GM12878 (cell line): ENCODE data around the gene EIF4EBP2. TPM values are rescaled to one million over a fixed set of nuclear protein-coding genes. Genes with fewer than 3 reads are reported as not detected.

Experiments used
- ATF7 ChIP-seq: fragments of 450-650 bp; IDR thresholded peaks from 2 replicates; pipeline ENCODE4 v1.6.1; 2016; ENCODE audit warnings: low read depth, mild to moderate bottlenecking
- BACH1 ChIP-seq: fragments of 450-650 bp; IDR thresholded peaks from 2 replicates; pipeline ENCODE4 v1.6.1; 2017; ENCODE audit warnings: mild to moderate bottlenecking, borderline replicate concordance
- BCL11A ChIP-seq: IDR thresholded peaks from 2 replicates; pipeline ENCODE4 v1.6.1; 2011; ENCODE audit warnings: low read depth, low read length
- BMI1 ChIP-seq: fragments of 450-650 bp; IDR thresholded peaks from 2 replicates; pipeline ENCODE4 v1.6.1; 2016; ENCODE audit warnings: mild to moderate bottlenecking, moderate library complexity, borderline replicate concordance
- CHD4 ChIP-seq: fragments of 200-600 bp; sonication (generic); IDR thresholded peaks from 2 replicates; pipeline ENCODE4 v1.6.1; 2016; ENCODE audit warnings: mild to moderate bottlenecking
- EGR1 ChIP-seq, 2 experiments: IDR thresholded peaks; 1 replicate in 1 of 2; 2 replicates in 1 of 2; pipeline ENCODE4 v1.6.1; 2011 to 2012; ENCODE audit warnings: low read depth in 2 of 2, low read length in 2 of 2, borderline replicate concordance in 1 of 2, mild to moderate bottlenecking in 1 of 2, moderate library complexity in 1 of 2
- JUND ChIP-seq: IDR thresholded peaks from 2 replicates; pipeline ENCODE4 v1.6.1; 2012; ENCODE audit warnings: low read depth, mild to moderate bottlenecking, low read length, improper control_type of control experiment, moderate library complexity
- SPI1 ChIP-seq: IDR thresholded peaks from 2 replicates; pipeline ENCODE4 v1.6.1; 2011; ENCODE audit warnings: low read depth, mild to moderate bottlenecking, low read length, moderate library complexity, borderline replicate concordance; ENCODE audit not compliant: insufficient read depth
- SUPT20H ChIP-seq: IDR thresholded peaks from 2 replicates; pipeline ENCODE4 v1.6.1; 2011; ENCODE audit warnings: low read depth, mild to moderate bottlenecking, low read length, moderate library complexity, borderline replicate concordance; ENCODE audit not compliant: control insufficient read depth
- YY1 ChIP-seq: IDR thresholded peaks from 2 replicates; pipeline ENCODE4 v1.6.1; 2011; ENCODE audit warnings: low read depth, mild to moderate bottlenecking, low read length
- ZNF207 ChIP-seq: fragments of 450-650 bp; IDR thresholded peaks from 2 replicates; pipeline ENCODE4 v1.6.1; 2014; ENCODE audit warnings: antibody characterized with exemption, mild to moderate bottlenecking, borderline replicate concordance
- polyA plus RNA-seq, 11 experiments: library from polyadenylated mRNA; depleted of rRNA in 4 of 11; unstranded in 6 of 11; stranded (reverse) in 5 of 11; fragments of >200 nt; fragmentation: Nextera tagmentation in 4 of 11; fragmentation: Illumina TruSeq in 1 of 11; extraction: Ambion mirVana in 4 of 11; extraction: Trizol in 1 of 11; gene quantifications; 1 replicate in 1 of 11; 2 replicates in 10 of 11; pipeline versions ENCODE4 v1.2.1 to v1.2.3, GENCODE V29; 2011 to 2016; ENCODE audit warnings: inconsistent platforms in 2 of 11, missing spikeins in 2 of 11, low read depth in 1 of 11
- total RNA-seq, 4 experiments: library from RNA; depleted of rRNA in 3 of 4; stranded (reverse); fragments of >200 nt in 3 of 4; fragmentation: Illumina TruSeq in 1 of 4; extraction: Trizol in 1 of 4; gene quantifications; 2 replicates each; pipeline versions ENCODE4 v1.2.1 to v1.2.3, GENCODE V29; 2013 to 2021
- TF ChIP-seq, protein P1 (sequence below): fragments of 450-650 bp; IDR thresholded peaks from 2 replicates; pipeline ENCODE4 v1.6.1; 2018; ENCODE audit warnings: borderline replicate concordance, mild to moderate bottlenecking; ENCODE audit not compliant: partially characterized antibody
- TF ChIP-seq, protein P2 (sequence below): IDR thresholded peaks from 2 replicates; pipeline ENCODE4 v1.6.1; 2011; ENCODE audit warnings: mild to moderate bottlenecking, low read depth, low read length, moderate library complexity; ENCODE audit not compliant: insufficient replicate concordance
- TF ChIP-seq, protein P3 (sequence below): fragments of 450-650 bp; formaldehyde crosslinking; IDR thresholded peaks from 2 replicates; pipeline ENCODE4 v1.5.0; 2022; ENCODE audit warnings: mild to moderate bottlenecking, missing genetic modification characterization
- TF ChIP-seq, protein P4 (sequence below): fragments of 450-650 bp; formaldehyde crosslinking; IDR thresholded peaks from 2 replicates; pipeline ENCODE4 v1.4.0; 2022; ENCODE audit warnings: mild to moderate bottlenecking, moderate library complexity

Gene EIF4EBP2
- total and polyA plus RNA-seq, 10 of the 15 experiments (the other 5 are each of a cell fraction or from before 2014, with no cell fraction given), result 14.4 to 51.3 (median 28.9) TPM

DNA sequence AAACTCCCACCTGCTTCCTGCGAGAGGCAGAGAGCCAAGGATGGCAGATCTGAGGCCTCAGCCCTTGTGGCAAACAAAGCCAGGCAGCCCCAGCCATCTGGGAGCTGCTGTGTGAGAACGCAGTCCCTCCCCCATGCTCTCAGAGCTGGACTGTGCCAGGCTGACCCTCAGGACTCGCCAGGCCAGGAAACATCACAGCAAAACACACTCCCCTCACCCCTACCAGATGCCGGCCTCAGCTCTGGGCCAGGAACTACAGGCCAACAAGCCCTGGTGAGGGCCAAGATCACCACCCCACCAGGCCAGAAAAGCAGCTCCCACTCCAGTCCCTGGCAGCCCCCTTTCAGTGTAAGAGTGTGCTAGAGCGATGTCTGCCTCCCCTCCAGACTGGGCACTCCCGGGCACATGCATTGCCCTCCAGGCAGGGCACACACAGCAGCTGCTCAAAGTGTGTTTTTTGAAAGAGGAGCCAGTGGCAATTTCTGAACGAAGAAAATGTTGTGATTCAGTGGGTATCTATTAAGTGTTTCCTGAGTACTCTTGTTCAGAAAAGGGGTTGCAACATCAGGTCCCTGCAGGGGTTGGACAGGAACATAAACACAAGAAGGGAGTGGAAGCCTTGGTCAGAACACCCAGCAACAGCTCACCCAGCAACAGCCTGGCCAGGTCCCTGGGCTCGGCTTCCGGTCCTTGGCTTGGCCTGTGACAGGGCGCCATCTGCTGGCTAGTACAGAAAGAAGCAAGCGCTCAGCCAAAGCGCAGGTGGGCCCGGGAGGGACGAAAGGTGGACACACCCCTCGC, 39.8 kb upstream of the EIF4EBP2 start (continued):
- TF ChIP-seq, protein P1, sequence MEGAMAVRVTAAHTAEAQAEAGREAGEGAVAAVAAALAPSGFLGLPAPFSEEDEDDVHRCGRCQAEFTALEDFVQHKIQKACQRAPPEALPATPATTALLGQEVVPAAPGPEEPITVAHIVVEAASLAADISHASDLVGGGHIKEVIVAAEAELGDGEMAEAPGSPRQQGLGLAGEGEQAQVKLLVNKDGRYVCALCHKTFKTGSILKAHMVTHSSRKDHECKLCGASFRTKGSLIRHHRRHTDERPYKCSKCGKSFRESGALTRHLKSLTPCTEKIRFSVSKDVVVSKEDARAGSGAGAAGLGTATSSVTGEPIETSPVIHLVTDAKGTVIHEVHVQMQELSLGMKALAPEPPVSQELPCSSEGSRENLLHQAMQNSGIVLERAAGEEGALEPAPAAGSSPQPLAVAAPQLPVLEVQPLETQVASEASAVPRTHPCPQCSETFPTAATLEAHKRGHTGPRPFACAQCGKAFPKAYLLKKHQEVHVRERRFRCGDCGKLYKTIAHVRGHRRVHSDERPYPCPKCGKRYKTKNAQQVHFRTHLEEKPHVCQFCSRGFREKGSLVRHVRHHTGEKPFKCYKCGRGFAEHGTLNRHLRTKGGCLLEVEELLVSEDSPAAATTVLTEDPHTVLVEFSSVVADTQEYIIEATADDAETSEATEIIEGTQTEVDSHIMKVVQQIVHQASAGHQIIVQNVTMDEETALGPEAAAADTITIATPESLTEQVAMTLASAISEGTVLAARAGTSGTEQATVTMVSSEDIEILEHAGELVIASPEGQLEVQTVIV, result no peak
- TF ChIP-seq, protein P2, sequence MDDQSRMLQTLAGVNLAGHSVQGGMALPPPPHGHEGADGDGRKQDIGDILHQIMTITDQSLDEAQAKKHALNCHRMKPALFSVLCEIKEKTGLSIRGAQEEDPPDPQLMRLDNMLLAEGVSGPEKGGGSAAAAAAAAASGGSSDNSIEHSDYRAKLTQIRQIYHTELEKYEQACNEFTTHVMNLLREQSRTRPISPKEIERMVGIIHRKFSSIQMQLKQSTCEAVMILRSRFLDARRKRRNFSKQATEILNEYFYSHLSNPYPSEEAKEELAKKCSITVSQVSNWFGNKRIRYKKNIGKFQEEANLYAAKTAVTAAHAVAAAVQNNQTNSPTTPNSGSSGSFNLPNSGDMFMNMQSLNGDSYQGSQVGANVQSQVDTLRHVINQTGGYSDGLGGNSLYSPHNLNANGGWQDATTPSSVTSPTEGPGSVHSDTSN, result no peak
- no peak for TF ChIP-seq BACH1
- no peak for TF ChIP-seq SUPT20H
- TF ChIP-seq, protein P3, sequence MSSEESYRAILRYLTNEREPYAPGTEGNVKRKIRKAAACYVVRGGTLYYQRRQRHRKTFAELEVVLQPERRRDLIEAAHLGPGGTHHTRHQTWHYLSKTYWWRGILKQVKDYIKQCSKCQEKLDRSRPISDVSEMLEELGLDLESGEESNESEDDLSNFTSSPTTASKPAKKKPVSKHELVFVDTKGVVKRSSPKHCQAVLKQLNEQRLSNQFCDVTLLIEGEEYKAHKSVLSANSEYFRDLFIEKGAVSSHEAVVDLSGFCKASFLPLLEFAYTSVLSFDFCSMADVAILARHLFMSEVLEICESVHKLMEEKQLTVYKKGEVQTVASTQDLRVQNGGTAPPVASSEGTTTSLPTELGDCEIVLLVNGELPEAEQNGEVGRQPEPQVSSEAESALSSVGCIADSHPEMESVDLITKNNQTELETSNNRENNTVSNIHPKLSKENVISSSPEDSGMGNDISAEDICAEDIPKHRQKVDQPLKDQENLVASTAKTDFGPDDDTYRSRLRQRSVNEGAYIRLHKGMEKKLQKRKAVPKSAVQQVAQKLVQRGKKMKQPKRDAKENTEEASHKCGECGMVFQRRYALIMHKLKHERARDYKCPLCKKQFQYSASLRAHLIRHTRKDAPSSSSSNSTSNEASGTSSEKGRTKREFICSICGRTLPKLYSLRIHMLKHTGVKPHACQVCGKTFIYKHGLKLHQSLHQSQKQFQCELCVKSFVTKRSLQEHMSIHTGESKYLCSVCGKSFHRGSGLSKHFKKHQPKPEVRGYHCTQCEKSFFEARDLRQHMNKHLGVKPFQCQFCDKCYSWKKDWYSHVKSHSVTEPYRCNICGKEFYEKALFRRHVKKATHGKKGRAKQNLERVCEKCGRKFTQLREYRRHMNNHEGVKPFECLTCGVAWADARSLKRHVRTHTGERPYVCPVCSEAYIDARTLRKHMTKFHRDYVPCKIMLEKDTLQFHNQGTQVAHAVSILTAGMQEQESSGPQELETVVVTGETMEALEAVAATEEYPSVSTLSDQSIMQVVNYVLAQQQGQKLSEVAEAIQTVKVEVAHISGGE (CRISPR knock-in tag), result no peak
- TF ChIP-seq SPI1, result no peak
- no peak for TF ChIP-seq ZNF207
- no peak for TF ChIP-seq CHD4
- no peak for TF ChIP-seq EGR1 (IDR thresholded peaks at IDR 0.05; ENCODE audit: borderline replicate concordance in 1 of 2, low read depth in 2 of 2, low read length in 2 of 2)
- TF ChIP-seq, protein P4, sequence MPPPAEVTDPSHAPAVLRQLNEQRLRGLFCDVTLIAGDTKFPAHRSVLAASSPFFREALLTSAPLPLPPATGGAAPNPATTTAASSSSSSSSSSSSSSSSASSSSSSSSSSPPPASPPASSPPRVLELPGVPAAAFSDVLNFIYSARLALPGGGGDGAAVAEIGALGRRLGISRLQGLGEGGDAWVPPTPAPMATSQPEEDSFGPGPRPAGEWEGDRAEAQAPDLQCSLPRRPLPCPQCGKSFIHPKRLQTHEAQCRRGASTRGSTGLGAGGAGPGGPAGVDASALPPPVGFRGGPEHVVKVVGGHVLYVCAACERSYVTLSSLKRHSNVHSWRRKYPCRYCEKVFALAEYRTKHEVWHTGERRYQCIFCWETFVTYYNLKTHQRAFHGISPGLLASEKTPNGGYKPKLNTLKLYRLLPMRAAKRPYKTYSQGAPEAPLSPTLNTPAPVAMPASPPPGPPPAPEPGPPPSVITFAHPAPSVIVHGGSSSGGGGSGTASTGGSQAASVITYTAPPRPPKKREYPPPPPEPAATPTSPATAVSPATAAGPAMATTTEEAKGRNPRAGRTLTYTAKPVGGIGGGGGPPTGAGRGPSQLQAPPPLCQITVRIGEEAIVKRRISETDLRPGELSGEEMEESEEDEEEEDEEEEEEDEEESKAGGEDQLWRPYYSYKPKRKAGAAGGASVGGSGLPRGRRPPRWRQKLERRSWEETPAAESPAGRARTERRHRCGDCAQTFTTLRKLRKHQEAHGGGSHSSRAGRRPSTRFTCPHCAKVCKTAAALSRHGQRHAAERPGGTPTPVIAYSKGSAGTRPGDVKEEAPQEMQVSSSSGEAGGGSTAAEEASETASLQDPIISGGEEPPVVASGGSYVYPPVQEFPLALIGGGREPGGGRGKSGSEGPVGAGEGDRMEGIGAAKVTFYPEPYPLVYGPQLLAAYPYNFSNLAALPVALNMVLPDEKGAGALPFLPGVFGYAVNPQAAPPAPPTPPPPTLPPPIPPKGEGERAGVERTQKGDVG (CRISPR knock-in tag), result no peak
- no peak for TF ChIP-seq BMI1
- peak; percentile 77 for TF ChIP-seq YY1
- TF ChIP-seq ATF7, result no peak
- TF ChIP-seq JUND, result no peak
- TF ChIP-seq BCL11A, result no peak
